Caco-2 (cell line): ENCODE data around the gene SLC36A1. TPM values are rescaled to one million over a fixed set of nuclear protein-coding genes. Genes with fewer than 3 reads are reported as not detected.
A peak's percentile ranks its signal among the peaks of the same experiment; 100 is the strongest.

Experiments
- BruUV-seq: library from RNA; stranded (reverse); fragments of 400-500 nt; replicated peaks from 2 replicates; lab custom pipeline; 2021; lab: Mats Ljungman, UMichigan
- CTCF ChIA-PET: fragments of 300-600 bp; sonication (Branson Sonifier 250); formaldehyde crosslinking; loops from one replicate; lab custom pipeline; 2022; ENCODE audit warnings: antibody characterized with exemption; lab: Charles Lee
- POLR2A ChIA-PET: fragments of 300-600 bp; sonication (Branson Sonifier 250); formaldehyde crosslinking; loops from one replicate; lab custom pipeline; 2022; ENCODE audit warnings: antibody characterized with exemption; lab: Charles Lee
- DNase-seq, 2 experiments: peaks; one replicate each; pipeline versions ENCODE4 v3.0.0 to v3.0.0-alpha.2; 2020 to 2022
- H3K27me3 ChIP-seq: replicated peaks from 2 replicates; pipeline ENCODE4 v1.6.0; 2011; ENCODE audit warnings: low read length; ENCODE audit not compliant: control insufficient read depth, insufficient read depth
- H3K36me3 ChIP-seq: 2 replicates; pipeline ENCODE4 v1.5.1; 2011; ENCODE audit warnings: low read length; ENCODE audit not compliant: control insufficient read depth, insufficient read depth
- H3K4me1 ChIP-seq: fragments of 250-450 bp; sonication (Bioruptor Pico); 2 replicates; pipeline ENCODE4 v1.5.1; 2020; ENCODE audit warnings: mild to moderate bottlenecking
- H3K4me3 ChIP-seq: 2 replicates; pipeline ENCODE4 v1.5.1; 2011; ENCODE audit warnings: low read depth, mild to moderate bottlenecking, control low read depth, low read length
- H3K9me3 ChIP-seq: fragments of 250-450 bp; sonication (Bioruptor Pico); 2 replicates; pipeline ENCODE4 v1.5.1; 2020; ENCODE audit warnings: mild to moderate bottlenecking, moderate library complexity
- H3K27ac Mint-ChIP-seq: one replicate; pipeline ENCODE4 v1.8.0; 2022; ENCODE audit warnings: mixed read lengths; ENCODE audit not compliant: unreplicated experiment
- H3K27me3 Mint-ChIP-seq: one replicate; pipeline ENCODE4 v1.8.0; 2022; ENCODE audit warnings: mixed read lengths; ENCODE audit not compliant: insufficient read depth, unreplicated experiment
- H3K36me3 Mint-ChIP-seq: one replicate; pipeline ENCODE4 v1.8.0; 2022; ENCODE audit warnings: mild to moderate bottlenecking, mixed read lengths; ENCODE audit not compliant: insufficient read depth, unreplicated experiment
- H3K4me1 Mint-ChIP-seq: one replicate; pipeline ENCODE4 v1.8.0; 2022; ENCODE audit warnings: low read depth, mixed read lengths; ENCODE audit not compliant: unreplicated experiment
- H3K4me3 Mint-ChIP-seq: one replicate; pipeline ENCODE4 v1.8.0; 2022; ENCODE audit warnings: mild to moderate bottlenecking, moderate library complexity, mixed read lengths; ENCODE audit not compliant: unreplicated experiment
- H3K9me3 Mint-ChIP-seq: one replicate; pipeline ENCODE4 v1.8.0; 2022; ENCODE audit warnings: mixed read lengths; ENCODE audit not compliant: unreplicated experiment
- intact Hi-C: fragments of 100-400 bp; cut with micrococcal nuclease; formaldehyde crosslinking; loops from one replicate; pipeline ENCODE4 v1.10.0; 2022; ENCODE audit not compliant: unreplicated experiment
- total RNA-seq: library from RNA; stranded (reverse); gene quantifications from 2 replicates; pipeline ENCODE4 v1.2.3, GENCODE V29; 2022
- TF ChIP-seq, protein P1 (sequence below), 2 experiments: fragments of 200-600 bp in 1 of 2; IDR thresholded peaks; 1 replicate in 1 of 2; 2 replicates in 1 of 2; pipeline versions ENCODE4 v1.5.1 to v1.8.0; 2011 to 2022; ENCODE audit warnings: antibody characterized with exemption in 1 of 2, control low read depth in 1 of 2, inconsistent platforms in 1 of 2, low read depth in 1 of 2, low read length in 1 of 2, mild to moderate bottlenecking in 1 of 2, moderate library complexity in 1 of 2; ENCODE audit not compliant: insufficient read depth in 1 of 2, severe bottlenecking in 1 of 2, unreplicated experiment in 1 of 2

SLC36A1 gene
- total RNA-seq, 1 experiment from 2014 or later, result 18.2 TPM

DNA sequence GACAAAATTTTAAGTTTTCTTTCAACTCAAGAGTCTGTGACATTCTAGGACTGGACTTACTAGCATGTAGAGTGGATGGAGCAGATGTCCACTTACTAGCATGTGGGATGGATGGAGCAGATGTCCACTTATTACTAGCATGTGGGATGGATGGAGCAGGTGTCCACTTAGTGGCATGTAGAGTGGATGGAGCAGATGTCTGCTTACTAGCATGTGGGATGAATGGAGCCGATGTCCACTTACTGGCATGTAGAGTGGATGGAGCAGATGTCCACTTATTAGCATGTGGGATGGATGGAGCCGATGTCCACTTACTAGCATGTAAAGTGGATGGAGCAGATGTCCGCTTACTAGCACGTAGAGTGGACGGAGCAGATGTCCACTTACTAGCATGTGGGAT is 2.4 kb downstream of the SLC36A1 start:
- Histone ChIP-seq H3K4me3 (peak overlapping the region; percentile 81), H3K27me3 (no peaks in the 10 kb centered on the region), H3K4me1 (peaks cover 8% of the 10 kb centered on the region; the same call in 1 of the 2 replicates), H3K36me3 (no peaks in the 10 kb centered on the region), H3K9me3 (no peaks in the 10 kb centered on the region)
- ChIA-PET POLR2A (no interaction called here), CTCF (interaction anchor here (3.0 kb wide), 1 partner anchor 202 kb away, joined by 54 read pairs; no protein-coding TSS in a partner anchor)
- peaks cover 23% of the 10 kb centered on the region for H3K36me3 Mint-ChIP-seq
- no peaks in the 10 kb centered on the region for H3K27me3 Mint-ChIP-seq
- no peak overlapping the region for H3K27ac Mint-ChIP-seq
- DNase-seq, result no peak
- H3K4me3 Mint-ChIP-seq, result no peak overlapping the region
- TF ChIP-seq, protein P1, sequence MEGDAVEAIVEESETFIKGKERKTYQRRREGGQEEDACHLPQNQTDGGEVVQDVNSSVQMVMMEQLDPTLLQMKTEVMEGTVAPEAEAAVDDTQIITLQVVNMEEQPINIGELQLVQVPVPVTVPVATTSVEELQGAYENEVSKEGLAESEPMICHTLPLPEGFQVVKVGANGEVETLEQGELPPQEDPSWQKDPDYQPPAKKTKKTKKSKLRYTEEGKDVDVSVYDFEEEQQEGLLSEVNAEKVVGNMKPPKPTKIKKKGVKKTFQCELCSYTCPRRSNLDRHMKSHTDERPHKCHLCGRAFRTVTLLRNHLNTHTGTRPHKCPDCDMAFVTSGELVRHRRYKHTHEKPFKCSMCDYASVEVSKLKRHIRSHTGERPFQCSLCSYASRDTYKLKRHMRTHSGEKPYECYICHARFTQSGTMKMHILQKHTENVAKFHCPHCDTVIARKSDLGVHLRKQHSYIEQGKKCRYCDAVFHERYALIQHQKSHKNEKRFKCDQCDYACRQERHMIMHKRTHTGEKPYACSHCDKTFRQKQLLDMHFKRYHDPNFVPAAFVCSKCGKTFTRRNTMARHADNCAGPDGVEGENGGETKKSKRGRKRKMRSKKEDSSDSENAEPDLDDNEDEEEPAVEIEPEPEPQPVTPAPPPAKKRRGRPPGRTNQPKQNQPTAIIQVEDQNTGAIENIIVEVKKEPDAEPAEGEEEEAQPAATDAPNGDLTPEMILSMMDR (IDR thresholded peaks at IDR 0.05; ENCODE audit: insufficient read depth in 1 of 2, low read depth in 1 of 2, low read length in 1 of 2, severe bottlenecking in 1 of 2, unreplicated experiment in 1 of 2), result no peak
- H3K4me1 Mint-ChIP-seq, result peaks cover 32% of the 10 kb centered on the region
- H3K9me3 Mint-ChIP-seq, result no peaks in the 10 kb centered on the region
- intact Hi-C loops, result loop anchor here (5.0 kb wide), 1 partner anchor 68 kb away; no protein-coding TSS in a partner anchor
- no TSS peak for BruUV-seq

DNA sequence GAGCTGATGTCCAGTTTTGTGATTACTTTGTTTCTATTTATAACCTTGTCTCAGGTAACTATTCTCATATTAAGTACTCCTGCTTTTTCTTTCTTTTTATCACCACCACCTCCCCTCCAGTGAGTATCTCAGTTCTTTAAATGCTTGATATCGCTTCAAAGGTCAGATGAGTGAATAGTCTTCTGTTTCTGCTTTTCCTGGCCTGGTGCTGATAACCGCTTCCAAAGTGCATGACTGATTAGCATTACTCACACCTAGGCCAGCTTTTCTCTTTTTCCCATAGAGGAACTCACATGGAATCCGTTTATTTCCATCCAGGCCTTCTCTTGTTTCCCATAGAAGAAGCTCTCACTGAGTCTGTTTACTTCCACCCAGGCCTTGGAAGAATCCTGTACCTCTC is 3.2 kb downstream of the SLC36A1 start:
- no peaks in the 10 kb centered on the region for H3K36me3 ChIP-seq
- CTCF ChIA-PET, result interaction anchor here (0.7 kb wide), 1 partner anchor 9 kb away, joined by 3 read pairs; no protein-coding TSS in a partner anchor
- TF ChIP-seq, protein P1 (IDR thresholded peaks at IDR 0.05; ENCODE audit: insufficient read depth in 1 of 2, low read depth in 1 of 2, low read length in 1 of 2, severe bottlenecking in 1 of 2, unreplicated experiment in 1 of 2), result no peak
- no peak overlapping the region for H3K4me3 ChIP-seq
- Mint-ChIP-seq H3K4me1 (peaks cover 32% of the 10 kb centered on the region), H3K9me3 (no peaks in the 10 kb centered on the region), H3K4me3 (no peak overlapping the region), H3K36me3 (peaks cover 23% of the 10 kb centered on the region), H3K27me3 (no peaks in the 10 kb centered on the region), H3K27ac (no peak overlapping the region)
- POLR2A ChIA-PET, result no interaction called here
- H3K4me1 ChIP-seq, result peaks cover 8% of the 10 kb centered on the region; the same call in 1 of the 2 replicates
- BruUV-seq, result no TSS peak
- H3K27me3 ChIP-seq, result no peaks in the 10 kb centered on the region
- H3K9me3 ChIP-seq, result no peaks in the 10 kb centered on the region
- intact Hi-C loops, result no loop called here
- no peak for DNase-seq

DNA sequence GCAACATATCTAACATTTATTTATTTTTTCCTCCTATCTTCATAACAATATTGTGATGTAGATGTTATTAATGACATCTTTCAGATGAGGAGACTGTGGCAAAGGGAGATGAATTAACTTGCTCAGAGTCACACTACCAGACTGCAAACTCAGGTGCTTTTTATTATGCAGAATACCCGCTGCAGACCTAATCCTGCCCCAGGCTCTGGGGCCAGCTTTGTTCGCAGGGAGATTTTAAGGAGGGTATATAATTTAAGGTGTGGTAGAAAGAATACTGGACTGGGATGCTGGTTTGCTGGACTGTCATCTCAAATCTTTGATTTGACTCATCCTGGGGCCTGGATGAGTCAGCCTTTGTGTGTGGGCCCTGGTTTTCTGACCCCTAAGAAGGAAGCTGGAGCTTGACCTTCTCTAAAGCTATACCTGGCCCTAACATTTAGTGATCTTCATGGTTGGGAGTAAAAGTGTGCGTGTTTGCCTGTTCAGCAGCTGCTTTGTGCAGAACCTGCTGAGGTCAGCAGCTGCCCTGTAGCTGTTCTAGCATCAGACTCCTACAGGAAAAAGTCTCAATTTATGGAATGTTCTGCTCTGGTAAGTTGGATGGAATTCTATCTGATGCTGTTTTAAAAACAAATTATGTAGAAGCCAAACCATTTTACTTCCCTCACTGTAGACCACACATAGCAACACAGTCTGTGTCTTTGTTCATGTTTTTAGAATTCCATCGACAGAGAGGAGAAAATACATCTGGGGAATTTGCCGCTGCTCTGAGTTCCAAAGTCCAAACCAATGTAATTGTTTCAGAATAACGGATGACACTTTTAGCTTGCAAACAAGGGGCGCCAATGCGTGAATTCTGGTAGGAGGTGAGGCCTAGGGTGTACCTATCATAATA is 4.5 kb downstream of the SLC36A1 start:
- no peaks in the 10 kb centered on the region for H3K9me3 ChIP-seq
- Mint-ChIP-seq H3K36me3 (peaks cover 23% of the 10 kb centered on the region), H3K27me3 (no peaks in the 10 kb centered on the region), H3K9me3 (no peaks in the 10 kb centered on the region), H3K4me3 (no peak overlapping the region), H3K4me1 (peaks cover 32% of the 10 kb centered on the region), H3K27ac (no peak overlapping the region)
- TF ChIP-seq, protein P1 (IDR thresholded peaks at IDR 0.05; ENCODE audit: insufficient read depth in 1 of 2, low read depth in 1 of 2, low read length in 1 of 2, severe bottlenecking in 1 of 2, unreplicated experiment in 1 of 2), result no peak
- POLR2A ChIA-PET, result no interaction called here
- intact Hi-C loops, result no loop called here
- peaks cover 8% of the 10 kb centered on the region; the same call in 1 of the 2 replicates for H3K4me1 ChIP-seq
- H3K36me3 ChIP-seq, result no peaks in the 10 kb centered on the region
- H3K27me3 ChIP-seq, result no peaks in the 10 kb centered on the region
- no peak overlapping the region for H3K4me3 ChIP-seq
- CTCF ChIA-PET, result no interaction called here
- DNase-seq, result no peak
- BruUV-seq, result no TSS peak
